ENCODE results near the gene LRRTM2.

Gene LRRTM2

GRCh38 chr5:138878437-138879235 lies 3.5 kb upstream of the LRRTM2 start:
- DNase-seq: no peak

GRCh38 chr5:138876811-138877210 lies 1.7 kb upstream of the LRRTM2 start:
- no peak for DNase-seq

- DNase-seq: no peak
These were observed 811 bp upstream of the LRRTM2 start for GRCh38 chr5:138875946-138876345.

- DNase-seq: no peak
These were observed 379 bp upstream of the LRRTM2 start for GRCh38 chr5:138875552-138875875.

GRCh38 chr5:138874241-138874640 lies 894 bp downstream of the LRRTM2 start:
- DNase-seq: no peak

GRCh38 chr5:138873466-138874221 lies 1.5 kb downstream of the LRRTM2 start:
- no peak for DNase-seq

- no peak for DNase-seq
These were observed 2.2 kb downstream of the LRRTM2 start for GRCh38 chr5:138872841-138873465.

- no peak for DNase-seq
These were observed 4.5 kb downstream of the LRRTM2 start for GRCh38 chr5:138870611-138871010.

- DNase-seq: peak; percentile 3
These were observed 5.2 kb downstream of the LRRTM2 start for GRCh38 chr5:138869763-138870500.

GRCh38 chr5:138869038-138869437 lies 6.1 kb downstream of the LRRTM2 start:
- DNase-seq: no peak

GRCh38 chr5:138867011-138867410 lies 8.1 kb downstream of the LRRTM2 start:
- no peak for DNase-seq

GRCh38 chr5:138853132-138853531 lies 22.0 kb downstream of the LRRTM2 start:
- DNase-seq: no peak

GRCh38 chr5:138850865-138851435 lies 24.2 kb downstream of the LRRTM2 start:
- DNase-seq: no peak

GRCh38 chr5:138849882-138850281 lies 25.3 kb downstream of the LRRTM2 start:
- DNase-seq: no peak

- DNase-seq: no peak
These were observed 25.7 kb downstream of the LRRTM2 start for GRCh38 chr5:138849439-138849838.

GRCh38 chr5:138844812-138845513 lies 30.2 kb downstream of the LRRTM2 start:
- DNase-seq: no peak

- no peak for DNase-seq
These were observed 31.0 kb downstream of the LRRTM2 start for GRCh38 chr5:138844125-138844461.

- DNase-seq: no peak
These were observed 31.6 kb downstream of the LRRTM2 start for GRCh38 chr5:138843316-138844124.

- DNase-seq: no peak
These were observed 33.6 kb downstream of the LRRTM2 start for GRCh38 chr5:138841531-138841930.

GRCh38 chr5:138840103-138840502 lies 35.0 kb downstream of the LRRTM2 start:
- DNase-seq: no peak

GRCh38 chr5:138837160-138837559 lies 38.0 kb downstream of the LRRTM2 start:
- DNase-seq: no peak
